ENCODE measurements around the gene HOXD12.

DNA sequence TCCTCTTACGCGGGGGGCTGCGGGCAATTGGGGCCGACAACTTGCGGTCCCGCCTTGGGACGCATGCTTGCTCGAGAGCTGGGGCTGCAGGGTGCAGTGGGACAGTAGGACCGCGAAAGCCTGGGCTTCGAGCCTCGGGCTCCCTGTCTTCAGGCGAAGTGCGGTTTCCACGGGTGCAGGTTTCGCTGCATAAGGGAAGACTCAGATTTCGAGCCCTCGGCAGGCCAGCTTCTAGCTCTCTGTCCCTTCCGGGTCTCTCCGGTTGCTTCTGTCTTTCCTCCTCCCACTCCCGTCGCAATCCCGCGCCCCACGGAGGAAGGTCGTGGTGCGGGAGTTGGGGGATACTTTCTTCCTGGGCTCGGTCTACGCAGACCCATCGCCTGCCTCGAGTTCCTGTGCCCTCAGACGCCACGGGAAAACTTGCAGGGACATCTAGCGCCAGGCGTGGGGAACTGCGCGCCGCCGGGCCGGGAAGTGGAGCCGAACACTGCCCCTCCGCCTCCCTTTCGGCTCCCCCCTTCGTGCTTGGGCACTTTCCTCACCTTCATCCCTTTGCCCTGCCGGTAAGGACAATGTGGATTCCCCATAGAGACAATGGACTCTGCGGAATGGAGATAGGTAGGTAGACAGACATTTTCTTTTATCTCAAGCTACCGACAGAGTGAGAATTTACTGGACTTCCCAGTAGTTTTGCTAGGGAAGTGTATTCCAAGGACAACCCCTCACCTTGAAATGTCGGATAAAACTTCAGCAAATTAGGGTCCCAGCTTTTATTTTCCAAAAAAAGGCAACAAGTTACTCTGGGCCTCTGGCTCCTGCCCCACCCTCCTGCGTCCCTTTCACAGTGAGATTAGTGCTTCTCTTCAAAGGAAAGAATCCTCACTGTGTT lies 11.3 kb upstream of the HOXD12 start:
- TF ChIP-seq, protein P1, sequence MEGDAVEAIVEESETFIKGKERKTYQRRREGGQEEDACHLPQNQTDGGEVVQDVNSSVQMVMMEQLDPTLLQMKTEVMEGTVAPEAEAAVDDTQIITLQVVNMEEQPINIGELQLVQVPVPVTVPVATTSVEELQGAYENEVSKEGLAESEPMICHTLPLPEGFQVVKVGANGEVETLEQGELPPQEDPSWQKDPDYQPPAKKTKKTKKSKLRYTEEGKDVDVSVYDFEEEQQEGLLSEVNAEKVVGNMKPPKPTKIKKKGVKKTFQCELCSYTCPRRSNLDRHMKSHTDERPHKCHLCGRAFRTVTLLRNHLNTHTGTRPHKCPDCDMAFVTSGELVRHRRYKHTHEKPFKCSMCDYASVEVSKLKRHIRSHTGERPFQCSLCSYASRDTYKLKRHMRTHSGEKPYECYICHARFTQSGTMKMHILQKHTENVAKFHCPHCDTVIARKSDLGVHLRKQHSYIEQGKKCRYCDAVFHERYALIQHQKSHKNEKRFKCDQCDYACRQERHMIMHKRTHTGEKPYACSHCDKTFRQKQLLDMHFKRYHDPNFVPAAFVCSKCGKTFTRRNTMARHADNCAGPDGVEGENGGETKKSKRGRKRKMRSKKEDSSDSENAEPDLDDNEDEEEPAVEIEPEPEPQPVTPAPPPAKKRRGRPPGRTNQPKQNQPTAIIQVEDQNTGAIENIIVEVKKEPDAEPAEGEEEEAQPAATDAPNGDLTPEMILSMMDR (IDR thresholded peaks at IDR 0.05; ENCODE audit: low read length): peak; percentile 76
- TF ChIP-seq EZH2 (optimal IDR thresholded peaks at IDR 0.05; ENCODE audit: low read depth, low read length): no peak
- TF ChIP-seq EZH2phosphoT487 (IDR thresholded peaks at IDR 0.05; ENCODE audit: low read length): no peak

Data from MM.1S (cell line).